OCI-LY1 (cell line): Measurements from ENCODE around the gene IDS.

Source experiments
- EZH2 ChIP-seq: fragments of 200-600 bp; sonication (generic), shearing (Covaris generic); IDR thresholded peaks from 2 replicates; pipeline ENCODE4 v1.8.0; 2017; ENCODE audit warnings: borderline replicate concordance, mixed run types, mild to moderate bottlenecking, antibody characterized with exemption, low read length, moderate library complexity, mixed read lengths
- TF ChIP-seq, protein P1 (sequence below): fragments of 200-600 bp; sonication (generic), shearing (Covaris generic); IDR thresholded peaks from 2 replicates; pipeline ENCODE4 v1.5.1; 2017; ENCODE audit warnings: mild to moderate bottlenecking, antibody characterized with exemption, low read length, moderate library complexity, mixed read lengths

DNA sequence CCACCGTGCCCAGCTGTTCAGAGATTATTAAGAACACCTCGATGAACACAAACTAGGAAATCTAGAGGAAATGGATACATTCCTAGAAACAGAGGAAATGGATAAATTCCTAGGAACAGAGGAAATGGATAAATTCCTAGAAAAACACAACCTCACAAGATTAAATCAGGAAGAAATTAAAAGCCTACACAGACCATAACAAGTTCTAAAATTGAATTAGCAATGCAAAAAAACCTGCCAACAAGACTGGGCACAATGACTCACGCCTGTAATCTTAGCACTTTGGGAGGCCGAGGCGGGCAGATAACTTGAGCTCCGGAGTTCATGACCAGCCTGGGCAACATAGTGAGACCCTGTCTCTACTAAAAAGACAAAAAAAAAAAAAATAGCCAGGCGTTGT is 13.1 kb upstream of the IDS start:
- no peak for TF ChIP-seq EZH2
- TF ChIP-seq, protein P1, sequence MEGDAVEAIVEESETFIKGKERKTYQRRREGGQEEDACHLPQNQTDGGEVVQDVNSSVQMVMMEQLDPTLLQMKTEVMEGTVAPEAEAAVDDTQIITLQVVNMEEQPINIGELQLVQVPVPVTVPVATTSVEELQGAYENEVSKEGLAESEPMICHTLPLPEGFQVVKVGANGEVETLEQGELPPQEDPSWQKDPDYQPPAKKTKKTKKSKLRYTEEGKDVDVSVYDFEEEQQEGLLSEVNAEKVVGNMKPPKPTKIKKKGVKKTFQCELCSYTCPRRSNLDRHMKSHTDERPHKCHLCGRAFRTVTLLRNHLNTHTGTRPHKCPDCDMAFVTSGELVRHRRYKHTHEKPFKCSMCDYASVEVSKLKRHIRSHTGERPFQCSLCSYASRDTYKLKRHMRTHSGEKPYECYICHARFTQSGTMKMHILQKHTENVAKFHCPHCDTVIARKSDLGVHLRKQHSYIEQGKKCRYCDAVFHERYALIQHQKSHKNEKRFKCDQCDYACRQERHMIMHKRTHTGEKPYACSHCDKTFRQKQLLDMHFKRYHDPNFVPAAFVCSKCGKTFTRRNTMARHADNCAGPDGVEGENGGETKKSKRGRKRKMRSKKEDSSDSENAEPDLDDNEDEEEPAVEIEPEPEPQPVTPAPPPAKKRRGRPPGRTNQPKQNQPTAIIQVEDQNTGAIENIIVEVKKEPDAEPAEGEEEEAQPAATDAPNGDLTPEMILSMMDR, result no peak
